GM21360 (cell line): ENCODE results near the gene NPFF.
A peak's percentile ranks its signal among the peaks of the same experiment; 100 is the strongest.
"Not testable (repeated sequence)": the region's sequence is repeated elsewhere in the genome, so short reads cannot be mapped to it uniquely, and the experiment has no call there.

Experiments used
- ATAC-seq: cut with Tn5 transposase; IDR thresholded peaks from one replicate; pipeline ENCODE4 v1.9.1; 2021; ENCODE audit warnings: mild to moderate bottlenecking, moderate library complexity; ENCODE audit not compliant: unreplicated experiment

NPFF gene

GRCh38 chr12:53497461-53497860 is 9.8 kb downstream of the NPFF start:
- no peak for ATAC-seq

GRCh38 chr12:53496752-53497032 is 10.6 kb downstream of the NPFF start:
- ATAC-seq: no peak

DNA sequence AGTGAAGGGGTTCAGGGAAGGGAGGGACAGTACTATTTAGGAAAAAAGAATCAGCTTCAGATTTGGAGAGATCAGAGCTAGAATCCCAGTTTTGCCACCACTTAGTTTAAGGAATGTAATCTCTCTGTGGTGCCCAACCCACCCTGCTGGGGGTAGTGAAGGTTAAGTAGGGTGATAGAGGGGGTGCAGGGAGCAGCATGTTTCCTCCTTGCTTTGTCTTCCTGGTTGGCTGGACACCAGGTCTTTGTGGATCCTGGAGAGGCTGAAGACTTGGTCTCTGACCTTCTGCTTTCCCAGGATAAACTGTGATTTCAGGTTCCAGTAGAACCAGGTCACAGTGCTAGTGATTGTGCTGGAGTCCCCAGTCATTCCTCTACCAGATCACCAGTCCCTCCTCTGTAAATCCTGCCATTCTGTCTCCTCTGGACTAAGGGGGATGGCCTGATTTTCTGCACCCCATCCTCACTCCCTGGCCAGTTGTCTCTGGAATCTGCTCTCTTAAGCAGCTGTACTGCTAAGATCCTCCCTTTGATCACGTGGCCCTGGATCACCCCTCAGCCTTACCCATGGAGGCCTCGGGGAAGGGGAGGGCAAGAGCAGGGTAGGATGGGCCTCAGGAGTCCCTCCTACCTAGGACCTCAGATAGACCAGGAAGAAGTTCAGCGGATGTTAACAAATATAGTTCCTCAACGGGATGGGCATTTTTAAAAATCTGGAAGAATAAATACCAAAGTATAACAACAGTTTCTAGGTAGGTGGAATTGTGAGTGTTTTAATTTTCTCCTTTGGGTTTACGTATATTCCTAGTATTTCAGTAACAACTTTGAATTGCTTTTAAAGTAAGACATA is 11.2 kb downstream of the NPFF start:
- ATAC-seq: no peak

- ATAC-seq: no peak
Measured at GRCh38 chr12:53493610-53494391, 13.5 kb downstream of the NPFF start.

DNA sequence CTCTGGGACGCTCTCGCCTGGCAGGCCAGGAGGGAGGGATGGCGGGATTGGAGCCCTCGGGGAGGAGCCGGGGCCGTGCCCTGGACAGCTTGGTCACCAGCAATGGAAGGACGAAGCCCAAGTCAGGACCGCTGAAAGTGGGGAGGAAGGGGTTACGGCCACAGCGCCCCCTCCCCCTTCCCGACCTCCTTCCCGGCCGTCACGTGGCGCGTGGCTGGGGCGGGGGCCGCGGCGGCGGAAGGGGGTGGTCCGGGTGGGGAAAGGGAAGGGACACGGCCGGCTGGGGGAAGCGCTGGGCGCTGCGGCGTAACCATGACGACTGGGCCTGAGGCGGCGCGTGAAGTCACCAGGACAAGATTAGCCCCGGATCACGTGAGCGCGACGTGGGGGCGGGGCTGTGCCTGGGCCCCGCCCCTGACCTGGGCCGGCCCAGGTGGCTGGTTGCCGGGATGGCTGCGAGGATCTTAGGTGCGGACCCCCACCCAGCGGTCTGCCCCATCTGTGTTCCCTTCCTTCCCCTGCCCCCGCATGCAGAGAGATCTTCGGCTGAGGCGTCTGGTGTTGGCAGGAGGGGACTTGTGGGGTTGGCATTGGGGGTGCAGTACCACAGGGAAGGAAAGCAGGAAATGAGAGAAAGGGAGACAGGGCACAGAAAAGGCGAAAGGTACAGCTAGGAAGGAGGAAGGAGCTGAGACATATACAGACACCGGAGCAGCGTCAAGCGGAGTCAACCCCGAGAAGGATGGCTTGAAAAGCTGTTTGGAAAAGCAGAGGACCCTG is 14.3 kb downstream of the NPFF start:
- ATAC-seq: peak; percentile 88

DNA sequence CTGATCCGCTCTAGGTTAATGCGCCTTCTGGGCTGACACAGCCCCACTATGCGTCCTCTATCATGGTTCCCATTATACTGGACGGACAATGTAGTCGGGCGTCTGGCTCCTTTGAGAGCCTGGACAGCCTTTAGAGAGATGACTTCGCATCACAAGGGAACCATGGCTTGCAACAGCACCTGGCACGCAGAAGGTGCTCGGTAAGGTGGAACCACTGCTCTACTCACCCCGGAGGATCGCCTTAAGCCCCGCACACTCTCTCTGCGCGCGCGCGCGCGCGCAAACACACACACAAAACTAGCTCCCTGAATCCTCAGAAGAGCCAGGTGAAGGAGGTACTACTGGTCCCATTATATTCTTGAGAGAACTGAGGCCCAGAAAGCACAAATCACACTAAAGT is 15.1 kb downstream of the NPFF start:
- ATAC-seq: no peak

DNA sequence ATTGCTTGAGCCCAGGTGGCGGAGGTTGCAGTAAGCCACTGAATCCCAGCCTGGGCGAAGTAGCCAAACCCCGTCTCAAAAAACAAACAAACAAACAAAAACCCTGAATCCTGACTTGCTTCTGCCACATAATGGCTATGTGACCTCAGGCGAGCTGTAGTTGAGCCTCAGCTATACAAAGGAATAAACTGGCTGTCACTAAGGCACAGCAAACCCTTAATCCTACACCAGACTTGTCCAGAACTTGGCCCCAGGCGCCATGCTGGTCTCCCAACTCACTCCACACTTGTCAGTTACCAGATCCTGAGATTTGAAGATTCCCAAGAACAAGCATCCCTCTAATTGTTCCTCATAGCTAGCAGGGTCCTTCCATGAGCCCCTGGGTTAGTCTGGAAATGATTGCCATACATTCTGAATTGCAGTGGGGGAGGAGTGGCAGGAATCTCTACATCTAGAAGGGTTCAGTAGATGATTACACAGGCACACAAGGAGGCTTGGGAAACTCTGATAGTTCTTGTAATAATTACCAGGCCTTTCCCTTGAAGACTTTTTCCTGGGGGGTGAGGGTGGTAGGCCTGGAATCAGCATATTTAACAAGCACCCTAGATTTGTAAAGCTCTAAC is 17.9 kb downstream of the NPFF start:
- no peak for ATAC-seq

GRCh38 chr12:53486736-53487487 is 20.4 kb downstream of the NPFF start:
- ATAC-seq: no peak

DNA sequence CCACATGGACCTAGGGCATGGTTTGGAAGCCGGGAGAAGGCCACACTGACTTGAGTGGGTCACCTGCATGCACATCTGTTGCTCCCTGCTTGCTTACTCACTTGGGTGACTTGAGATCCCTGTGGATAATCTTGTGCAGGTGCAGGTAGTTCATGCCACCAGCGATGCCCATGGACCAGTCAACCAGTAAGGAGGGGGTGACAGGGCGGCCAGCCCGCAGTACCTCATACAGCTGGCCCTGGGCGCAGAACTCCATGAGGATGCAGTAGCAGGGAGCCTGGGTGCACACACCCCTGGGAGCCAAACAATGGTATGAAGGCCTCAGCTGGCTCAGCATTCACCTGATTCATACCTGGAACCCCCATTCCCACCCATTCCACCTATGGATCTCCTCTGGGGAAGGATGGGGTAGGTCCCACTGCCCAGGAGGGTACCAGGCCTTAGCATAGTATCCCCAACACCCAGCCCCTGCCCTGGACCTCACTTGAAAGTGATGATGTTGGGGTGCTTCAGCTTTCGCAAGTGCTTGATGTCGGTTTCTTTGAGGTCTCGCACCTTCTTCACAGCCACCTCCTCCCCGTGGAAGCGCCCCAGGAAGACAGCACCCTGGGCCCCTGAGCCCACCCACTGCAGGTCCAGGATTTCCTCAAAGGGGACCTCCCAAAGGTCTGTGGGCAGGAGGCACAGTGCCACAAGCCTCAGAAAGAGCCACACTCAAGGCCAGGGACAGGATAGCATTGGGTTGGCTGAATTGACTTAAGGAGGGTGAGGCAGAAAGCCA is 21.1 kb downstream of the NPFF start:
- ATAC-seq: no peak

- ATAC-seq: no peak
Measured at GRCh38 chr12:53484686-53485575, 22.4 kb downstream of the NPFF start.

DNA sequence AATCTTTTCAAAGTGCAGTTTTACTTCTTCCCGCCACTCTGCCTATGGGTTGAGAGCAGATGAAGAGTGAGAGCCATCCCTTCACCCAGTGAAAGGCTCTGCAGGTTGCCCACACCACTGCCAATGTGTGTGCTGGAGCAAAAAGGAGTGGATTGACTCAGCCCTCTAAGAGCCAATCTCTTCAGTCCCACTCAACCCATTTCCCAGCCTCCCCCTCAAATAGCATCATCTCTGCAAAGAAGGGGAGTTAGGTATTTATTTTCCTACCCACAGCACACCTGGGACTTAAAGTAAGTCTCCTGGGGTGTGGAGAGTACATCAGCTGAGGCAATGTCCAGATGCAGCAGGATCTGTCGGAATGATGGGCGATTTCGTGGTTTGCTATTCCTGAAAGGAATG is 23.3 kb downstream of the NPFF start:
- ATAC-seq: no peak

- no peak for ATAC-seq
Measured at GRCh38 chr12:53483225-53483978, 23.9 kb downstream of the NPFF start.

GRCh38 chr12:53482626-53483168 is 24.6 kb downstream of the NPFF start:
- no peak for ATAC-seq

DNA sequence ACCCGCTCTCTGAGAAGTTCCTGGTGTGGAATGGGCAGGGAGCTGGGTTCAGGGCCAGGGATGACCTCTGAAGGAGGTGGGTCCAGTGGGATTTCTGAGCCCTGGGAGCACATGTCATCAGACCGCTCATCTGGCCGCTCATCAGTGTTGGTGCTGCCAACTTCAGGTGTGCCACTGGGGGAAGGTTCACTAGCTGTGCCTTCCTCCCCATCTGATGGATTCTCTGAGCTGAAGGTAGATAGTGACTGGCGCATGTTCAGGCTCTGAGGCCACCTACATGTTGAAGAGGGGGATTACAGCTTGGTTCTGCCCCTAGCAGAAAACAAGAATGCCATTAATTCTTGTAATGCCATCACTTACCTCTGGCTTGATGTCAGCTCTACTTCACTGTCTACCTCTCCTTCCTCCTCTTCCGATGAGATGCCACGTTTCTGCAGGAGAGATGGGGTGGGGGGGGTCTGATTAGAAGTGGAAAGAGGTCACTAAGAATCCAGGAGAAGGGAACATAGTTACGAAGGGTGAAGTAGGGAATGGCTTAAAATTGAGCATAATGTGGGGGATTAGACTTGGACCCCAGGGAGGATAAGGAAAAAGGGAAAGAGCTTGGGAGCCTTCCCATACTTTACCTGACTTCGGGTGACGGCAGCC is 25.2 kb downstream of the NPFF start:
- no peak for ATAC-seq

- not testable (repeated sequence) for ATAC-seq
Measured at GRCh38 chr12:53481458-53481857, 25.8 kb downstream of the NPFF start.

GRCh38 chr12:53480491-53481442 is 26.5 kb downstream of the NPFF start:
- no peak for ATAC-seq
